RWPE2 (cell line): Measurements from ENCODE around the gene ITGA11.

ENCODE experiments used
- ATAC-seq: fragments of 200-7000 bp; cut with Tn5 transposase; 3 replicates; pipeline ENCODE4 v1.9.1; 2021; ENCODE audit warnings: low read depth
- DNase-seq: peaks from one replicate; pipeline ENCODE4 v3.0.0-alpha.2; 2020; ENCODE audit warnings: low spot score
- H3K27ac ChIP-seq: fragments of 450-650 bp; 2 replicates; pipeline ENCODE4 v1.5.1; 2017; ENCODE audit warnings: mild to moderate bottlenecking; ENCODE audit not compliant: poor library complexity, severe bottlenecking
- H3K27me3 ChIP-seq: fragments of 250-450 bp; sonication (Bioruptor Pico); 2 replicates; pipeline ENCODE4 v1.5.1; 2021; ENCODE audit warnings: mild to moderate bottlenecking, moderate library complexity; ENCODE audit not compliant: insufficient read depth, poor library complexity, severe bottlenecking
- H3K36me3 ChIP-seq: fragments of 250-450 bp; sonication (Bioruptor Pico); 2 replicates; pipeline ENCODE4 v1.5.1; 2020; ENCODE audit warnings: low read depth, mild to moderate bottlenecking, moderate library complexity
- H3K4me1 ChIP-seq: fragments of 250-450 bp; sonication (Bioruptor Pico); 2 replicates; pipeline ENCODE4 v1.5.1; 2021; ENCODE audit warnings: mild to moderate bottlenecking, moderate library complexity; ENCODE audit not compliant: insufficient read depth, poor library complexity, severe bottlenecking
- H3K4me3 ChIP-seq: fragments of 250-450 bp; sonication (Bioruptor Pico); 2 replicates; pipeline ENCODE4 v1.5.1; 2021; ENCODE audit warnings: mild to moderate bottlenecking, moderate library complexity; ENCODE audit not compliant: severe bottlenecking
- H3K9me3 ChIP-seq: fragments of 250-450 bp; sonication (Bioruptor Pico); 2 replicates; pipeline ENCODE4 v1.5.1; 2021; ENCODE audit warnings: mild to moderate bottlenecking, moderate library complexity; ENCODE audit not compliant: severe bottlenecking
- CTCF ChIP-seq: fragments of 450-650 bp; IDR thresholded peaks from one replicate; pipeline ENCODE4 v1.5.1; 2017; ENCODE audit warnings: mild to moderate bottlenecking, moderate library complexity; ENCODE audit not compliant: poor library complexity, severe bottlenecking

The ITGA11 gene

GRCh38 chr15:68339481-68339880 lies 92.5 kb downstream of the ITGA11 start:
- no peak for TF ChIP-seq CTCF
- ATAC-seq, result no peak
- peaks cover 13% of the 10 kb centered on the region for H3K4me1 ChIP-seq
- no peak for DNase-seq
- H3K9me3 ChIP-seq, result no peaks in the 10 kb centered on the region
- H3K27me3 ChIP-seq, result no peaks in the 10 kb centered on the region
- no peak overlapping the region for H3K27ac ChIP-seq
- H3K36me3 ChIP-seq, result no peaks in the 10 kb centered on the region
- H3K4me3 ChIP-seq, result no peak overlapping the region

- Histone ChIP-seq H3K4me1 (peaks cover 6% of the 10 kb centered on the region), H3K36me3 (no peaks in the 10 kb centered on the region), H3K4me3 (no peak overlapping the region), H3K9me3 (no peaks in the 10 kb centered on the region), H3K27ac (no peak overlapping the region), H3K27me3 (no peaks in the 10 kb centered on the region)
- TF ChIP-seq CTCF, result no peak
- DNase-seq, result no peak
- no peak for ATAC-seq
Observed at GRCh38 chr15:68337826-68338225, 94.1 kb downstream of the ITGA11 start.

- H3K27me3 ChIP-seq, result no peaks in the 10 kb centered on the region
- H3K9me3 ChIP-seq, result no peaks in the 10 kb centered on the region
- H3K4me1 ChIP-seq, result peaks cover 6% of the 10 kb centered on the region
- no peak overlapping the region for H3K4me3 ChIP-seq
- no peak for TF ChIP-seq CTCF
- DNase-seq, result no peak
- ATAC-seq, result no peak
- H3K27ac ChIP-seq, result no peak overlapping the region
- H3K36me3 ChIP-seq, result no peaks in the 10 kb centered on the region
Observed at GRCh38 chr15:68336516-68336915, 95.4 kb downstream of the ITGA11 start.

GRCh38 chr15:68335655-68336054 lies 96.3 kb downstream of the ITGA11 start:
- Histone ChIP-seq H3K27me3 (no peaks in the 10 kb centered on the region), H3K4me1 (peaks cover 6% of the 10 kb centered on the region), H3K4me3 (no peak overlapping the region), H3K27ac (no peak overlapping the region), H3K36me3 (no peaks in the 10 kb centered on the region), H3K9me3 (no peaks in the 10 kb centered on the region)
- TF ChIP-seq CTCF, result no peak
- DNase-seq, result no peak
- ATAC-seq, result no peak

GRCh38 chr15:68335251-68335650 lies 96.7 kb downstream of the ITGA11 start:
- no peaks in the 10 kb centered on the region for H3K9me3 ChIP-seq
- H3K36me3 ChIP-seq, result no peaks in the 10 kb centered on the region
- peak; percentile 39; the same call in 2 of the 3 replicates for ATAC-seq
- H3K4me3 ChIP-seq, result no peak overlapping the region
- no peak overlapping the region for H3K27ac ChIP-seq
- no peak for DNase-seq
- H3K4me1 ChIP-seq, result peaks cover 6% of the 10 kb centered on the region
- H3K27me3 ChIP-seq, result no peaks in the 10 kb centered on the region
- TF ChIP-seq CTCF, result no peak
